GM19467 (cell line): ENCODE data around the gene CBFA2T2.
"Not testable (repeated sequence)": the region's sequence is repeated elsewhere in the genome, so short reads cannot be mapped to it uniquely, and the experiment has no call there.

Experiments used
- ATAC-seq: cut with Tn5 transposase; IDR thresholded peaks from one replicate; pipeline ENCODE4 v1.9.1; 2021; ENCODE audit warnings: mild to moderate bottlenecking, moderate library complexity; ENCODE audit not compliant: unreplicated experiment

Gene CBFA2T2

DNA sequence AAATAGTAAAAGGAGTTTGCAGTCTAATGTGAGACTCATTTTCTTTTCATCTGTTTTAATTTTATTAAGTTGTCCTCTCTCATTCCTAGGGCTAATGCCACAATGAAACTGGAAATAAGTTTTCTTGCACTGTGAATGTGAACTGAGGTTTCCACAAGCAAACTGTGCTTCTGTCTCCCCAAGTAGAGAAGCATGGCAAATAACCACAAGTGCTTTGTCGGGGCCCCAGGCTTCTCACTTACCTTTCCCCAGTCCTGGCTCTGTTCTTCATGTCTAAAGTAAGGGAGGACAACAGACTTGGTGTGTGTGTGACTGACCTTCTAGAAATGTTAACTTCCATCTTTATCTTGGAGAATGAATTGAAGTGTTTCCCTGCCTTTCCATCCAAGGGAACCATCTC, 80.8 kb downstream of the CBFA2T2 start:
- ATAC-seq: no peak

- not testable (repeated sequence) for ATAC-seq
Observed at GRCh38 chr20:33573268-33573667, 83.4 kb downstream of the CBFA2T2 start.

GRCh38 chr20:33575282-33575681, 85.4 kb downstream of the CBFA2T2 start:
- no peak for ATAC-seq

DNA sequence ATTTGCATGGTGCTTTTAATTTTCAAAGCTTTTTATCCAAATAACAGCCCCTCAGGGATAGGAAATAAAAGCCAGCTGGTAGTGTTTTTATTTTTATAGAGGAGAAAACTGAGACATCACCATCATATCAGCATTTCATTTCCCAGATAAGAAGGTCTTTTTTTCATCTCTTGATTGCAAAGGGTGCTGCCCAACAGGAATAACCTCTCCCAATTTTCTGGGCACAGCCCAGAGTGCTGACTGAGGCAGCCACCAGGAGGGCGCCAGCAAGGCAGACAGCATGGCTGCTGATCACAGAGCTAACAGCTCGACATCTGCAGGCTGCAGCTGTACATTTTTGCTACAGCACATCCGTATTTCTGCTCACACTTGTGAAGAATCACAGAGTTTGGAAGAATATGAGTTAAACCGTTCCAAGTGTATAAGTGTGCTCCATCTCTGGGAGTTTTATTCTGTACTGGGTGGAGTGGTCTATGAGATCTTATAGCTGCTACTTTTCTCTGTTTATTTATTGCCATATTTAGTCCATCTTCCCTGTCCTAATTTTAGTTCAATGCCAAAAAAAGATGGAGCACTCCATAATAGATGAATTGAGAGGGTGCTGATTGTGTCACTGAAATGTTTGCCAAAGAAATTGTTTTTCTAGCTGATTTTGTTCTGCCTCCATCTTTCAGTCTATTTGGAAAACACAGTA, 86.7 kb downstream of the CBFA2T2 start:
- ATAC-seq: no peak

- no peak for ATAC-seq
Observed at GRCh38 chr20:33578510-33578909, 88.6 kb downstream of the CBFA2T2 start.

GRCh38 chr20:33583143-33583542, 93.2 kb downstream of the CBFA2T2 start:
- no peak for ATAC-seq

DNA sequence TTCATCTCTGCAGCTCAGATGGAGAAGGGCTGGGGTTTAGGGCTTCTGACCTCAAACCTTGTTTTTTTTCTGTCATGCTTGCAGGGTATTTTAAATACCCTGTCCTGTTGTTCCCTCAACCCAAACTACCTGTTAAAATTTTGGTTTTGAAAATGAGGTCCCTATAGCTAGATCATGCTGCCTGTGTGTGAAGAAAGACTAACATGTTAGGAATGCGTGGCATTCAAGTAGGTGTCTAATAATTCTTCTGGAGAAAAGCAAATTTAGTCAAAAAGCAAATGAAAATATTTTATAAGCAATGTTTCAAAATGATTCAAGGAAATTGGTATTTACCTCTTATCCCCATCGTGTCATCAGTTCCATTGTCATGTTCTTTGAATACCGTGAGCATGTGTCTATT, 95.1 kb downstream of the CBFA2T2 start:
- ATAC-seq: no peak

DNA sequence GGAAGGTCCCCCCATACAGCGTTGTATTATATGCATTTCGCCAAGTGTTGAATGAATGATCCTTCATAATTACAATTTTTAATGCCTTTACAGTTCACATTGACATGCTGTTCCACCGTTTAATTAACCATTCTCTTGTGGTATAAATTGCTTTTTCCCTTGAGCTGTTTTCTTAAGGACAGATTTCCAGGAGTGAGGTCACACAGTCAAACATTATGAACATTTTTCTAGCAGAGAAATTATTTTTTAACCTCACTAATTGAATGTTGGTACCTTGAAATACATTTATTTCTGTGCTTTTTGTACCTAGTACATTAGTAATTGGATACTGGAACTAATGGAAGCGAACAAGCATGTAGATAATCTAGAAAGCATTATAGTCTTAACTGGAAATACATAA, 95.5 kb downstream of the CBFA2T2 start:
- ATAC-seq: no peak

DNA sequence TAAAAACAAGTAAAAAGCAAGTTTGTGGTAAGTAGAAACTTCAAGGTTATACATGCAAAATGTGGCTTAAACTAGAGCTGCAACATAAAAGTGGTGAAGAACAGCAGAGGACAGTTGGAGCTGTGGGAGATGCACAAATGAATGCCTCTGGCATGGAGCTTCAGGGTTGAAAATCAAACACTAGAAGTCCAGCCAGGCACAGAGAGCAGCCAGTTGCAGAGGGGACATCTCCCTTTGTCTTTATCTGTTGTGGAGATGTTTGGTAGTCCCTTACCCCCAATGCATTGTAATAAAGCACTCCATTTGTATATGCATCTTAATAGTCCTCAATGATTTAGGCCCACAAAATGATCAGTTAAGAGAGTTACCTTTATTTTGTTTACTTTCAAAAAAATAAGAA, 99.2 kb downstream of the CBFA2T2 start:
- ATAC-seq: no peak

DNA sequence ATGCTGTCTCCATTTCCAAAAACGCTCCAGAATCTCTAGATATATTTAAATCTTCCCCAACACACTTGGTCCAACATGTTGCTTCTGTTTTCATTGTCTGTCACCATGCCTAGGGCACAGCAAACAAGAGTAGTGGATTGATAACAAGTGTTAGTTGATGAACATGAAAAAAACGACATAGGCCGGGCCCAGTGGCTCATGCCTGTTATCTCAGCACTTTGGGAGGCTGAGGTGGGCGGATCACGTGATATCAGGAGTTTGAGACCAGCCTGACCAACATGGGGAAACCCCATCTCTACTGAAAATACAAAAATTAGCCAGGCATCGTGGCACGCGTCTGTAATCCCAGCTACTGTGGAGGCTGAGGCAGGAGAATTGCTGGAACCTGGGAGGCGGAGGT, 102.0 kb downstream of the CBFA2T2 start:
- not testable (repeated sequence) for ATAC-seq

GRCh38 chr20:33594743-33595142, 104.8 kb downstream of the CBFA2T2 start:
- ATAC-seq: no peak

- no peak for ATAC-seq
Observed at GRCh38 chr20:33600414-33600813, 110.5 kb downstream of the CBFA2T2 start.

- no peak for ATAC-seq
Observed at GRCh38 chr20:33600981-33601380, 111.1 kb downstream of the CBFA2T2 start.

DNA sequence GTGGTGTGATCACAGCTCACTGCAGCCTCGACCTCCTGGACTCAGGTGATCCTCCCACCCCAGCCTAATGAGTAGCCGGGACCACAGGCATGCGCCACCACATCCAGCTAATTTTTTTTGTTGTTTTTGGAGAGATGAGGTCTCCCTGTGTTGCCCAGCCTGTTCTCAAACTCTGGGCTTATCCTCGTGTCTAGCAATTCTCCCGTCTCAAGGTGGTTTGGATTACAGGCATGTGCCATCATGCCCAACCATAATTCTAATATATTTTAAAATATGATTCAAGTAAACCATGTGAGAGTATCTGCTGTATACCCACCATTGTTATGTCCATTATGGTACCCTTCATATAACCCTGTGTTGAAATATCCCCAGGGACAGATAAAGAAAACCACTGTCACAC, 112.0 kb downstream of the CBFA2T2 start:
- ATAC-seq: no peak

DNA sequence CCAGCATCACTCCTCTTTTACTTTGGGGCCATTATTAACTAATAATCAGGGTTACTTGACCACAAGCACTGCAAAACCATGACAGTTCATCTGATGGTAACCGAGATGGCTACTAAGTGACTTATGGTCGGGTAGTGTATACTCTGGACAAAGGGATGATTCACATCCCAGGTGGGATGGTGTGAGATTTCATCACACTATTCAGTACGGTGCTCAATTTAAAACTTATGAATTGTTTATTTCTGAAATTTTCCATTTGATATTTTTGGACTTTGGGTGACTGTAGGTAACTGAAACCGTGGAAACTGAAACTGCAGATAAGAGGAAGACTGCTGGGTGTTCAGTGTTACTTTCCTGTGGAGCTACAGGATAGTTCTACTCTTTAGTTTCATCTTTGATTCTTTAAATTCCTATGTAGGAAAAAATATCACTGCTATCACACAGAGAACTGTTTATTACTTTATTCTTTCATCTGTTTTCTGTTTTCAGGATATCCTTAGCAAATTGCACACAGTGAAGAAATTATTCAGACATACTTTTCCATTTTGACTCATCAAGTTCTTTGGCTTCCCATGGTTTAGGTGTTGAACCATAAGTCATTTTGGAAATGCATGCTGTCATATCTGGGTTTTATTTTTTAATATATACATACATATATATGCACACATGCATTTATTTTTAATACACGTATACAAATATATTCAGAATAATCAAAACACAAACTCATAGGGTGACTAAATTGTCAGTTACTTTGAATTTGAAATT, 113.1 kb downstream of the CBFA2T2 start:
- ATAC-seq: no peak

- no peak for ATAC-seq
Observed at GRCh38 chr20:33604084-33604990, 114.4 kb downstream of the CBFA2T2 start.

GRCh38 chr20:33604991-33605370, 115.1 kb downstream of the CBFA2T2 start:
- no peak for ATAC-seq

- no peak for ATAC-seq
Observed at GRCh38 chr20:33606118-33606771, 116.3 kb downstream of the CBFA2T2 start.

DNA sequence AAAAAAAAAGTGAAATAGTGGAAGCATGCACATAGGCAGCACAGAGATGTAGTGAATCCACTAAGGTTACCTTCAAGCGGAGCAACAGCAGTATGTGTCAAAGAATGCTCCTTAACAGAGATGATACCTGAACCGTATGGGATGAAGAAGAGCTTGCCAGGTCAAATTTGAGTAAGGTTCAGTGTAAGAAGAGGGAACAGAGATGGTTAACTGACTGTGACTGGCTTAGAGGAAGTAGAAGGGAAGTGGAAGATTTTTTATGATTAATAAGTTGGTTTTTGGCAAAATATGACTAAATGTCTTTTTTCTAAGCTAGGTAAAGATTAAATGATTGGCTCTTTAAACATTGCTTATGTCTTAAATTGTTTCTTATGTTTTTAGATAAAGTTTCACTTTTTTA, 119.6 kb downstream of the CBFA2T2 start:
- ATAC-seq: no peak

DNA sequence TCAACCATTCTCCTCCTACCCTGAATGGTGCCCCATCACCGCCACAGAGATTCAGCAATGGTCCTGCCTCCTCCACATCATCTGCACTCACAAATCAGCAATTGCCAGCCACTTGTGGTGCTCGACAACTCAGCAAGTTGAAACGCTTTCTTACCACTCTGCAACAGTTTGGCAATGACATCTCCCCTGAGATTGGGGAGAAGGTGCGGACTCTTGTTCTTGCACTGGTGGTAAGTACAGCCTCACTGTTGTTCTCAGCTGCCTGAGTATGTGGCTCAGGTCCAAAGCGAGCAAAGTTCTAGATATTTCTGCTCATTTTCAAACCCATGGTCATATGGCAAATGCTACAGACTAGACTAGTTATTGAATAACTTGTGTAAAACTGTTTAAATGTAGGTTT, 121.2 kb downstream of the CBFA2T2 start:
- ATAC-seq: no peak

DNA sequence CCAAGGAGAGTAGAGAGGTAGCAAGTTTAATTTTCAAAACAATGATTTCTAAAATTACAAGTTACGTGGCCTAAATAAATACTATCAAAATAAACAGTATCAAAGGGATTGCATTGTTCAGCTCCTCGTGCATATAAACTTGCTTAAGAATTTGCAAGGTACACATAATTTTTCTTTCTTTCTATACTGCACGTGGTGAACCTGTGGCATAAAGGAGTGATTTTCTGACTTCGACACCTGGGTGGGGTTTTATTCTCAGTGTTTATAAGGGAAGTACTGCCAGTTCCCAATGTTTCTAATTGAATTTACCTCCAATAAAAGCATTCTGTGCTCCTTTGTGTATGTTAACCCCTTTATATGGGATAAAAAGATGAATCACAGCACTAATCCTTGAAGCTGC, 122.1 kb downstream of the CBFA2T2 start:
- no peak for ATAC-seq
